GM19193 (cell line): Measurements from ENCODE around the gene TMCC1.

Experiments used
- POLR2A ChIP-seq: IDR thresholded peaks from 4 replicates; pipeline ENCODE4 v1.6.1; 2011; ENCODE audit not compliant: insufficient read depth, insufficient read length; ENCODE audit errors: extremely low read depth

The TMCC1 gene

DNA sequence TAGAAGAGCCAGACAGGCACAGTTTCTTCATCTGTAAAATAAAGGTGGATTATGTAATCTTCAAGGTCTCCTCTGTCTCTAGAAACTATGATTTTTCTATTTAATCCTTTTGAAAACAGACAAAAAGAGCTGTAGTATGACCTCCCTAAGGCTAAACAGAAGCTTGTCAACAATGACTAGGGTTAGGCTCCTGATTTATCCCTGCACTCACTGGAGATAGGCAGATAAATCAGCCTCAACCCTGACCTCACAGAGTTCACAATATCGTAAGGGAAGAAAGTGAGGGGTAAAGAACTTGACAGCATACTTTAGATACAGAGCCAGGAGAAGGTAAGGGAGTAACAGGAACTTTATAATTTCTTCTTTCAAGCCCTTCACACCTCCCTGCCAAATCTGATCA lies 124.8 kb downstream of the TMCC1 start:
- no peak for TF ChIP-seq POLR2A

DNA sequence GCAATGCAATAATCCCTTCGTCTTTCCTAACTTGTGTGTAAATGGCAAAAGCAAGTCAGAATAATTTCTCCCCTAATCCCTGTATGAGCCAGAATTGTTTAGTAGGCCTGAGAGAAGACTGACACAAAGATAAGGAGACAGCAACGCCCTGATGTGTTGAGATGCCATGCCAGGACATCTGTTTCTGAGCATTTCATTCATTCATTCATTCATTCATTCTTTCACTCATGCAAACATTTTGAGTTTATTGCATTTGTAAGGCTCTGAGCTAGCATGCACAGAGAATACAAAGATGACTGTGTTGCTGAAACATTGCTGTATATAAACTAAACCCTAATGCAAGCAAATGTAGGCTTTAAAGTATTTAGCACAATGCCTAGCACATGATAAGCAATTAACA lies 127.4 kb downstream of the TMCC1 start:
- no peak for TF ChIP-seq POLR2A

DNA sequence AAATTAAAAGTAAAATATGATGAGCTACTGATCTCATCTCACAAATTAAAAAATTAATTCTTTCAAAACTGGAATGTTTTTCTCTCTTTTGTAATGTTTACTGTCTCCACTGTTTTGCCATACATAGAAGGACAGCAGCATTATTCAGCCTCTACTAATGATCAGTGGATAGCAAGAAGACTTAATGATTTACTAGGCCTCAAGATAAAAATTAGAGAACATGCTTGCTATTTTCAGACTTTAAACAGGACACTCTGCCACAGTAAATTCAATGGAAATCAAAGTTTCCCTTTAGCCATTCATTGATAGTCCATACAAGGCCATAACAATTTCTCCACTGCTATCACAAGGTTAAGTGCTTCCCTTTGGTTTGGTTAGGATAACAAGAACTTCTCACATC lies 129.4 kb downstream of the TMCC1 start:
- no peak for TF ChIP-seq POLR2A

DNA sequence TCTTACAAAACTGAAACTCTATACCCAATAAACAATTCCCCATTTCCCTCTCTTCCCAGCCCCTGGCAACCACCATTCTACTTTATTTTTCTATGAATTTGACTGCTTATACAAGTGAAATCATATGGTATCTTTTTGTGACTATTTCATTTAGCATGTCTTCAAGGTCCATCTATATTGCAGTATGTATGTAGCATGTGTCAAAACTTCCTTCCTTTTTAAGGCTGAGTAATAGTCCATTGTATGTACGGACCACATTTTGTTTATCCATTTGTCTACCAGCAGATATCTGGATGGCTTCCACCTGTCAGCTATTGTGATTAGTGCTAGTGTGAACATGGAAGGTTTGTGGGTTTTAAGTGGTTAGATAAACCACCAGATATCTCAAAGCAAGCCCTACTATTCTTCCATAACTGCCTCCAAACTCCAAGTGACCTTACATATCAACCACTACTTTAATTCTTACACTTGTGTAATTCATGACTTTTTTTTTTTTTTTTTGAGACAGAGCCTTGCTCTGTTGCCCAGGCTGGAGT lies 134.7 kb downstream of the TMCC1 start:
- TF ChIP-seq POLR2A = no peak

DNA sequence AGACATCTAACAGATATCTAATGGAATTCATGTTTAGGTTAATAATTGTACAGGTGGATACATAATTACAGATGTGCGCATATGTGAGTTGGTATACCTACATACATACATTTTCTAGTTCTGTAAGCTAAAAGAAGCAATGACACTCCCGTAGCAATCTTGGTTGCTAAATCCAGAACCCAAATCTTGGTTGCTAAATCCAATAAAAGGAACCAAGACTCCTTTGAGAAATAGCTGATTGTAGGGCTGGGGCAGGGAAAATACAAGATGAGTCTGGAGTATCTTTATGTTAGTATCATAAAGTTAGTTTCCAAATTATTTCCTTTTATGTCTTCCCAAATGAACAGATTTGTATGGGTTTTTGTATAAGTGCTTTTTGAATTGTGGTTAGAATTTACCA lies 135.2 kb downstream of the TMCC1 start:
- TF ChIP-seq POLR2A = no peak

DNA sequence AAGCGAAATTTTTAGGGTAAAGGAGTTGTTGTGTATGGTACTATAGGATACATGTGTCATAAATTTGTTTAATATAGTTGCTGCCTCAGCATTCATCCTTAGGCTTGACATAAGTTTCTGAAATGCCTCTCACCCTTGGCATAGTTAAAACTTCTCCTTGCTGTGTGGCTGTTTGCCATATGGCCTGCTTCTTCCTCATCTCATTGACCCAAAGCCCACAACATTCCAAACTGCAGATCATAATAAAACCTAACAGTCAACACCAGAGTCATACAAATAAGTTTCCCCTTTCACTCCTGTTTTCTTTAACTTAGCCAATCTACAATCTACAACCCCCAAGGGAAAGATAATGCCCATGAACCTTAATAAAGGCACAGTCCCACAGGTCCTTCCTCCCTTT lies 136.6 kb downstream of the TMCC1 start:
- TF ChIP-seq POLR2A = no peak

DNA sequence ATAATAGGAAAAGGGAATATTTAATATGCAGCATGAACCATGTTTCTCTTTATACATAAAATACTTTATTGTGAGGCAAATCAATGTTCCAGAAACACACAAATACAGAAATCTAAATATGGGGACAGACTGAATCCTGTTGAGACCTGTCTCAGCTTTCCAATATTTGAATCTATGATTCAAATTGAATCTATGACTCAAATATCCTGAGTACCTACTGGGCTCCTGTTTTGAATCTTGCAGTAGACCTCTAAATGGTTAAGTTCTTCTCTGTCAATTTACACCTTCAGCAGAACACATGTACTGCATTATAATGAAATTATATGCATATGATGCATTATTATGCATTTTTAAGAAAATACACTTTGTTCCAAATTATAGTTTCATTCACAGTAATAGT lies 143.8 kb downstream of the TMCC1 start:
- TF ChIP-seq POLR2A = no peak

DNA sequence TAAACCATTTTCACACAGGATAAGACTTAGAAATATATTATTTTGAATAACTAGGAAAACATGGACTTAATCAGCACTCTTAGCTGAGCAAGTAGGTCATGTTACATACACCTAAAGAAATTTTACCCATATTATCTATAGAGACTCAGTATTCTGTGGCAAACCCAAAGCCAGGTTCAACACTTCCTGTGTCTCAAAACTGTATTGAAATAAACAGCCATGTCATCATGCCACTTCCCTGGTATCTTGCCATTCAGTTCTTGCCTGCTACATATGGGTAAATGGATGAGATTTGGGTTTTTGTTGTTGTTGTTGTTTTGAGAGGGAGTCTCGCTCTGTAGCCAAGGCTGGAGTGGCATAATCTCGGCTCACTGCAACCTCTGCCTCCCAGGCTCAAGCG lies 145.5 kb downstream of the TMCC1 start:
- no peak for TF ChIP-seq POLR2A

DNA sequence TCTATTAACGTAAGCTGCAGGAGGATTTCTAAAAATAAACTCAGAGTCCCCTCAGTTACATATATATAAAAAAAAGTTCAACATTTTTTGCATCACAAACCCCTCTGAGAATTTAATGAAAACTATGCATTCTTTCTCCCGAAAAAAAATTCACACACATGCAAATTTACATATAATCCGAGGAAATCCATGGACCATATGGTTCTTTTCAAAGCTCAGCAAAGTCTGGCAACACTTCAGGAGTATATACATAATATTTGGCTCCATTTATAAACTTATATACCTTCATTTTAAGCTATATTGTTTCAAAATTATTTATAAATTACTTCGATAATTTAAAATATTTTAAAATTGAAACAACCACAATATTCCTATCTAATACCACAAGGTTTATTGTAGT lies 146.4 kb downstream of the TMCC1 start:
- TF ChIP-seq POLR2A = no peak

DNA sequence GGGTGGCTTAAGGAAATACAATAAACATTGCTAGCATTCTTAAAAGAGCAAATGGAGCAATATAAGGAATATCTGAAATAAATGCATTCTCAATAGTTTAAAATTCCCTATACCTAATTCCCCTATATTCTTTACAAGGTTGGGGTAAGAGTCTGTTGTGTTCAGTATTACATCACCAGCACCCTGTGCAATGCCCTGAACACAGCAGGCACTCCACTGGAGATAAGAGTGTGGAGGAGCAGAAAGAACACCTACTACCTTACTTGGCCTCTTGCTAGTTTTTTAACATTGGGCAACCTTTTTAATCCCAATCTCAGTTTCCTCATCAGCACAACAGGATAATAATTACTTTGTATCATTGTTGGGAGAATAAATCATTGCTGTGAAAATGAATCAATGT lies 146.9 kb downstream of the TMCC1 start:
- no peak for TF ChIP-seq POLR2A

DNA sequence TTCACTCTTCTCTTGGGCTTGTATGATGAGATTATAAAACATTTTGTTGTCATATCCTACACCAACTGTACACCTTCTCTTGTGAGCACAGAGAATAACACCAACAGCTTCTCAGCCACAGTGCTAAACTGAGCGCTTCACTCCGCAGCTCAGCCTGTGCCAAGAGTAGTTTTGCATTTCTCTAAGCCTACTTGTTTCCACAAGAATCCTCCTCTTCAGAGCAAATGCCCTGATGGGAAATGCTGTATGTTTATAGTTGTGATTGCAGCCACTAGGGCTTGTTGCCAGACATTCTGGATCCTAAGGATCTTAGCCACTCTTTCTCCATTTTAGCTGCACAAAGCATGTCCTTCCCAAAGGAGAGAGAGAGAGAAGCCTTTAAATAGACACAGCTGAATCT lies 148.3 kb downstream of the TMCC1 start:
- no peak for TF ChIP-seq POLR2A

DNA sequence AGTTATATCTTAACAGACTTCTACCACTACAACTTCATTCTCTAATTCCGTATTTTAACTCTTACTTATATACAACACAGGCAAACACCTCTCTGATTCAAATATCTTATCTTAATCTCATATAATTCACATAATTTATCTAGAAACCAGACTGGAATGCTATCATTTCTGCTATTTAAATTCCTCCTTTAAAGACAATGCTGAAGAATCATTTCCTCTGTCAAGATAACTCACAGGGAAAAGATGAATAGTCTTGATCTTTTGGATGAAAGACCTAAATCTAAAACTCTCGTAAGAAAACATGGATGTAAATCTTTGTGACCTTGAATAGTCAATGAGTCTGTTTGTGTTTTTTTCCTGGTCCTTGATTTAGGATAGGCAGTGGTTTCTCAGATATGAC lies 151.7 kb downstream of the TMCC1 start:
- TF ChIP-seq POLR2A = no peak

DNA sequence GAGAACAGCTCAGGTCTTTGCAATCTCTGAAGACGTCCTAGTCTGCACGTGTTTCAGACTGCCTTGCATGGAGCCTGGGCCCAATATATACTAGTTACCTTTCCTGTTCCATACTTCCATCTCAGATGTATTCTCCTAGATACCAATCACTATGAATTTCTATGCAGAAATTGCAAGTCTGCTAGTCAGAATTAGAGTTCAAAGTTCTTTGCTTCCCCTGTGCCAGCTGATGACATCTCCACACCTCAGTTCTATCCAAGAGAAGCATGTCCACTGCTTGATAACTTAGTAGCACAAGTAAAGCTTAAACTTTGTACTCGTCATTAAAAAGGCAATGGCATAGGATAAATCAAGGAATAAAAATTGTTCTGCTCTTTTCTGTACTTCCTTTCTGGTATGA lies 153.4 kb downstream of the TMCC1 start:
- no peak for TF ChIP-seq POLR2A

DNA sequence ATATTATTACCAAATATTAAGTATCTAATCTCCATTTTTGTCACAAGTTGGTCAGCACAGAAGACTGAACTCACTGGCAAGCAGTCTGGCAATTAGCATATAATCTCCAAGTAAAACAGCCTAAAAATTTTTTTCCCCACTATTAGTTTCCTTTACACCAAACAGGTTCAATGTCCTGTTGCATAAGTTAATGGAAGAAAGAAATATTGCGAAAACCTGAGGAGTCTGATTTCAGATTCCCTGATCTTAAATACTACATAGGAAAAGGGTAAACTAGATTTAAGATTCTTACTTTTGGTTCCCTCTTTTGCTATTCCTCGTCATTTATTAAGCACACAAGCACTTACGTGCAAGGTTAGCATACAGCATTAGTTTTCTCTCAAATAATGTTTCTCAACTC lies 153.9 kb downstream of the TMCC1 start:
- no peak for TF ChIP-seq POLR2A

DNA sequence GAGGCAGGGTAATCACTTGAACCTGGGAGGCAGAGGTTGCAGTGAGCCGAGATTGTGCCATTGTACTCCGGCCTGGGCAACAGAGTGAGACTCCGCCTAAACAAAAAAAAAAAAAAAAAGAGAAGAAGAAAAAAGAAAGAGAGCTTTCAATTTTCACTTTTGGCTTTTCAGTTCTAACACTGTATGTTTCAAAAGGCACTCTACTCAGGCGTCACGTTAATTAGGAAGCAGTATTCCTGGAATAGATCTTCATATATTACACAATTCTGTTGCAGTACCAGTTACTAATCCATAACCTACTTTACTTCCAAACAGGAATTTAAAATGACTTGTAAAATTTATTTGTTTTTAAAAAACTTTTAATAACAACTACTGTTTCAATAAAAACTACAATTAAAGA lies 155.3 kb downstream of the TMCC1 start:
- TF ChIP-seq POLR2A = no peak

DNA sequence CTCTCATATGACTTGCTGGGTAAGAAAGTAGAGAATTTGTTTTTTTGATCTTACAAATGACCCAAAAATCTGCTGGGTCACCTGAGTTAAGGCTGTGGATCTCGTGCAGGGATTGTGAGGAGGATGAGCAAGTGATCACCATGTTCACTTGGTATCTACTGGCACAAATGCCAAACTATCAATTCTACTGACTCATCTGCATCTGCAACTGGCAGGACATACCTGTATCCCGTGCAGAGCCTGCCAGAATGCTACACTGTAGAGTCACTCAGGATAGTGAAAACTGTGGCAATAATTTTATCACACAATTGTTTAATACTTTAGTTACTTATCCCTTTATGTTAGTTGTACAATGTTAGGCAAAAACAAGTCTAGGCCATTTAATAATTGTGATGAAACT lies 157.4 kb downstream of the TMCC1 start:
- no peak for TF ChIP-seq POLR2A

DNA sequence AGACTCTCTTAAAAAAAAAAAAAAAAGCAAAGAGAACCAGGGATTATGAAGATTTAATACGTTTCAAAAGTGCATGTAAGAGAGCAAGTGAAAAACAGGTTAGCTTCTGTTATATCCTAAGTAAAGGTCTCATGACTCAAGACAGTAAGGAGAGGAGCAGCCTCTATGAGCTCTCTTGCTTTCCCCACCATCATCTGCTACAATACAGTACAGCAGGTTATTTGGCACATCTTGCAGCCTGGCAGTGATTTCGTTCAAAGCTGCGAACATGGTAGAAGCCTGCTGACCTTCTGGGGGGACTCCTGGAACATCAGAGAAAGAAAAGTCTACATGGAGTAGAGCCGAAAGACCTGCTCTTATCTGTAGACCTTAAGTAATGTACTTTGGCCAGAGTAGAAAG lies 157.9 kb downstream of the TMCC1 start:
- no peak for TF ChIP-seq POLR2A
